MM.1S (cell line): ENCODE data around the gene MAD1L1.

ENCODE experiments used
- DNase-seq: peaks from one replicate; pipeline ENCODE4 v3.0.0-alpha.2; 2015
- H2AFZ ChIP-seq: fragments of 300-600 bp; sonication (generic); 2 replicates; pipeline ENCODE4 v1.6.0; 2016; ENCODE audit warnings: antibody characterized with exemption, low read length
- H3F3A ChIP-seq: fragments of 300-600 bp; sonication (generic); 2 replicates; pipeline ENCODE4 v1.6.1; 2016; ENCODE audit warnings: mild to moderate bottlenecking, antibody characterized with exemption, low read length, moderate library complexity, mixed read lengths; ENCODE audit not compliant: insufficient read depth
- H3K27ac ChIP-seq: fragments of 300-600 bp; sonication (generic); 2 replicates; pipeline ENCODE4 v1.5.1; 2016; ENCODE audit warnings: mild to moderate bottlenecking, low read length
- H3K27me3 ChIP-seq: fragments of 300-600 bp; sonication (generic); replicated peaks from 2 replicates; pipeline ENCODE4 v1.6.0; 2016; ENCODE audit warnings: low read length; ENCODE audit not compliant: insufficient read depth
- H3K36me3 ChIP-seq: fragments of 300-600 bp; sonication (generic); replicated peaks from 2 replicates; pipeline ENCODE4 v1.6.1; 2016; ENCODE audit warnings: mild to moderate bottlenecking, low read length, mixed read lengths; ENCODE audit not compliant: insufficient read depth
- H3K4me1 ChIP-seq: fragments of 300-600 bp; sonication (generic); 2 replicates; pipeline ENCODE4 v1.6.1; 2016; ENCODE audit warnings: low read length, mixed read lengths
- H3K4me2 ChIP-seq: fragments of 300-600 bp; sonication (generic); 2 replicates; pipeline ENCODE4 v1.6.0; 2016; ENCODE audit warnings: low read depth, low read length
- H3K4me3 ChIP-seq: fragments of 300-600 bp; sonication (generic); 2 replicates; pipeline ENCODE4 v1.5.1; 2016; ENCODE audit warnings: low read length, mixed read lengths
- H3K79me2 ChIP-seq: fragments of 300-600 bp; sonication (generic); 2 replicates; pipeline ENCODE4 v1.6.1; 2016; ENCODE audit warnings: mixed run types, low read length, mixed read lengths
- H3K9ac ChIP-seq: fragments of 300-600 bp; sonication (generic); 2 replicates; pipeline ENCODE4 v1.6.1; 2016; ENCODE audit warnings: low read length, mixed read lengths
- H3K9me2 ChIP-seq: fragments of 300-600 bp; sonication (generic); replicated peaks from 2 replicates; pipeline ENCODE4 v1.6.1; 2016; ENCODE audit warnings: mild to moderate bottlenecking, low read length, mixed read lengths; ENCODE audit not compliant: insufficient read depth
- H3K9me3 ChIP-seq: fragments of 300-600 bp; sonication (generic); replicated peaks from 2 replicates; pipeline ENCODE4 v1.6.1; 2016; ENCODE audit warnings: mild to moderate bottlenecking, low read length, mixed read lengths; ENCODE audit not compliant: insufficient read depth
- H4K20me1 ChIP-seq: fragments of 300-600 bp; sonication (generic); 2 replicates; pipeline ENCODE4 v1.6.1; 2016; ENCODE audit warnings: mild to moderate bottlenecking, low read length, moderate library complexity, mixed read lengths; ENCODE audit not compliant: insufficient read depth
- CTCF ChIP-seq: fragments of 300-600 bp; sonication (generic); IDR thresholded peaks from 2 replicates; pipeline ENCODE4 v1.5.1; 2016; ENCODE audit warnings: antibody characterized with exemption, low read length, mixed read lengths
- EZH2 ChIP-seq: fragments of 300-600 bp; sonication (generic); optimal IDR thresholded peaks from 2 replicates; pipeline ENCODE3; 2017; ENCODE audit warnings: low read depth, mild to moderate bottlenecking, antibody characterized with exemption, low read length, mixed read lengths
- EZH2phosphoT487 ChIP-seq: fragments of 300-600 bp; sonication (generic); IDR thresholded peaks from 2 replicates; pipeline ENCODE4 v1.6.1; 2018; ENCODE audit warnings: antibody characterized with exemption, low read length

Gene MAD1L1

GRCh38 chr7:2074691-2075090, 158.1 kb downstream of the MAD1L1 start:
- no peak overlapping the region for H2AFZ ChIP-seq
- H3K36me3 ChIP-seq, result no peaks in the 10 kb centered on the region
- no peak overlapping the region for H3K27ac ChIP-seq
- H3K79me2 ChIP-seq, result no peaks in the 10 kb centered on the region
- H4K20me1 ChIP-seq, result no peaks in the 10 kb centered on the region
- H3K4me3 ChIP-seq, result no peak overlapping the region
- H3K4me1 ChIP-seq, result no peaks in the 10 kb centered on the region
- H3K9ac ChIP-seq, result no peak overlapping the region
- no peak overlapping the region for H3K4me2 ChIP-seq
- DNase-seq, result no peak
- H3F3A ChIP-seq, result no peaks in the 10 kb centered on the region
- TF ChIP-seq EZH2phosphoT487 (no peak), CTCF (no peak), EZH2 (no peak)
- no peaks in the 10 kb centered on the region for H3K27me3 ChIP-seq
- H3K9me3 ChIP-seq, result no peaks in the 10 kb centered on the region
- no peaks in the 10 kb centered on the region for H3K9me2 ChIP-seq

GRCh38 chr7:2072798-2073197, 159.9 kb downstream of the MAD1L1 start:
- no peaks in the 10 kb centered on the region for H3F3A ChIP-seq
- H3K4me1 ChIP-seq, result no peaks in the 10 kb centered on the region
- H3K9ac ChIP-seq, result no peak overlapping the region
- no peak overlapping the region for H3K4me3 ChIP-seq
- no peaks in the 10 kb centered on the region for H3K9me3 ChIP-seq
- no peak for TF ChIP-seq CTCF
- TF ChIP-seq EZH2phosphoT487, result no peak
- TF ChIP-seq EZH2, result no peak
- H4K20me1 ChIP-seq, result no peaks in the 10 kb centered on the region
- DNase-seq, result no peak
- H3K27me3 ChIP-seq, result no peaks in the 10 kb centered on the region
- H3K79me2 ChIP-seq, result no peaks in the 10 kb centered on the region
- H2AFZ ChIP-seq, result no peak overlapping the region
- H3K27ac ChIP-seq, result no peak overlapping the region
- H3K4me2 ChIP-seq, result no peak overlapping the region
- H3K9me2 ChIP-seq, result no peaks in the 10 kb centered on the region
- no peaks in the 10 kb centered on the region for H3K36me3 ChIP-seq

- Histone ChIP-seq H3K9ac (no peak overlapping the region), H3K4me3 (no peak overlapping the region), H3K79me2 (no peaks in the 10 kb centered on the region), H2AFZ (no peak overlapping the region), H3K27me3 (no peaks in the 10 kb centered on the region), H3K27ac (no peak overlapping the region), H3K9me3 (no peaks in the 10 kb centered on the region), H4K20me1 (no peaks in the 10 kb centered on the region), H3K4me2 (no peak overlapping the region), H3K9me2 (no peaks in the 10 kb centered on the region), H3F3A (no peaks in the 10 kb centered on the region), H3K4me1 (no peaks in the 10 kb centered on the region), H3K36me3 (no peaks in the 10 kb centered on the region)
- no peak for DNase-seq
- TF ChIP-seq CTCF, result no peak
- no peak for TF ChIP-seq EZH2
These were observed 160.7 kb downstream of the MAD1L1 start for GRCh38 chr7:2072042-2072441.
